K562 (cell line): ENCODE measurements around the gene ZIC2. TPM values are rescaled to one million over a fixed set of nuclear protein-coding genes. Genes with fewer than 3 reads are reported as not detected.
A peak's percentile ranks its signal among the peaks of the same experiment; 100 is the strongest.

ENCODE experiments used
- AFF4 ChIP-seq: sonication (generic); formaldehyde crosslinking; IDR thresholded peaks from 2 replicates; pipeline ENCODE4 v1.8.0; 2023; ENCODE audit warnings: mild to moderate bottlenecking, missing genetic modification reagents
- CBX1 ChIP-seq: sonication (generic); IDR thresholded peaks from 2 replicates; pipeline ENCODE4 v1.6.1; 2016; ENCODE audit warnings: antibody characterized with exemption, low read depth, mild to moderate bottlenecking
- ELK1 ChIP-seq: sonication (generic); formaldehyde crosslinking; IDR thresholded peaks from 2 replicates; pipeline ENCODE4 v1.8.1; 2022; ENCODE audit warnings: missing genetic modification reagents
- L3MBTL2 ChIP-seq: fragments of 450-650 bp; IDR thresholded peaks from 2 replicates; pipeline ENCODE4 v1.6.1; 2016; ENCODE audit warnings: mild to moderate bottlenecking, moderate library complexity
- POLR2B ChIP-seq: fragments of 450-650 bp; IDR thresholded peaks from 2 replicates; pipeline ENCODE4 v1.6.1; 2018; ENCODE audit warnings: low read depth; ENCODE audit not compliant: partially characterized antibody
- PRMT5 ChIP-seq: sonication (generic); formaldehyde crosslinking; IDR thresholded peaks from 2 replicates; pipeline ENCODE4 v1.5.0; 2020; ENCODE audit warnings: missing genetic modification reagents
- RUNX1 ChIP-seq: sonication (generic); IDR thresholded peaks from 2 replicates; pipeline ENCODE4 v1.6.1; 2016; ENCODE audit warnings: antibody characterized with exemption, low read depth
- ZNF263 ChIP-seq: sonication (generic); formaldehyde crosslinking; IDR thresholded peaks from 2 replicates; pipeline ENCODE4 v1.8.0; 2022; ENCODE audit warnings: mild to moderate bottlenecking, missing genetic modification reagents, borderline replicate concordance
- ZNF280B ChIP-seq: fragments of 250-450 bp; sonication (Bioruptor Pico); IDR thresholded peaks from 2 replicates; pipeline ENCODE4 v1.5.1; 2021; ENCODE audit warnings: mild to moderate bottlenecking
- polyA plus RNA-seq, 8 experiments: library from polyadenylated mRNA; depleted of rRNA in 4 of 8; stranded (reverse) in 5 of 8; unstranded in 3 of 8; fragments of >200 nt; fragmentation: Nextera tagmentation in 2 of 8; fragmentation: Illumina TruSeq in 1 of 8; extraction: Ambion mirVana in 2 of 8; extraction: Trizol in 1 of 8; gene quantifications; 2 replicates each; pipeline versions ENCODE4 v1.2.1 to v1.2.3, GENCODE V29; 2011 to 2014; ENCODE audit warnings: inconsistent platforms in 1 of 8, missing spikeins in 1 of 8
- total RNA-seq, 7 experiments: library from RNA; depleted of rRNA in 6 of 7; stranded (reverse); fragments of >200 nt in 6 of 7; fragmentation: Illumina TruSeq in 2 of 7; extraction: Trizol in 2 of 7; gene quantifications; 2 replicates each; pipeline versions ENCODE4 v1.2.1 to v1.2.3, GENCODE V29; 2011 to 2021; ENCODE audit warnings: low replicate concordance in 1 of 7
- TF ChIP-seq, protein P1 (sequence below): sonication (generic); formaldehyde crosslinking; IDR thresholded peaks from 2 replicates; pipeline ENCODE4 v1.8.1; 2023; ENCODE audit warnings: mild to moderate bottlenecking, missing genetic modification reagents
- TF ChIP-seq, protein P2 (sequence below): fragments of 200-800 bp; sonication (Bioruptor generic); IDR thresholded peaks from 2 replicates; pipeline ENCODE4 v1.6.1; 2017; ENCODE audit warnings: missing genetic modification characterization, missing compliant biosample characterization
- TF ChIP-seq, protein P3 (sequence below), 2 experiments: fragments of 450-650 bp; conservative IDR thresholded peaks; 2 replicates each; pipeline ENCODE4 v1.6.1; 2017; ENCODE audit warnings: mild to moderate bottlenecking in 2 of 2, moderate library complexity in 2 of 2

Gene ZIC2
- total and polyA plus RNA-seq, 9 of the 15 experiments (the other 6 are each of a cell fraction or from before 2014, with no cell fraction given) = 1.8 to 18.0 (median 4.5) TPM

DNA sequence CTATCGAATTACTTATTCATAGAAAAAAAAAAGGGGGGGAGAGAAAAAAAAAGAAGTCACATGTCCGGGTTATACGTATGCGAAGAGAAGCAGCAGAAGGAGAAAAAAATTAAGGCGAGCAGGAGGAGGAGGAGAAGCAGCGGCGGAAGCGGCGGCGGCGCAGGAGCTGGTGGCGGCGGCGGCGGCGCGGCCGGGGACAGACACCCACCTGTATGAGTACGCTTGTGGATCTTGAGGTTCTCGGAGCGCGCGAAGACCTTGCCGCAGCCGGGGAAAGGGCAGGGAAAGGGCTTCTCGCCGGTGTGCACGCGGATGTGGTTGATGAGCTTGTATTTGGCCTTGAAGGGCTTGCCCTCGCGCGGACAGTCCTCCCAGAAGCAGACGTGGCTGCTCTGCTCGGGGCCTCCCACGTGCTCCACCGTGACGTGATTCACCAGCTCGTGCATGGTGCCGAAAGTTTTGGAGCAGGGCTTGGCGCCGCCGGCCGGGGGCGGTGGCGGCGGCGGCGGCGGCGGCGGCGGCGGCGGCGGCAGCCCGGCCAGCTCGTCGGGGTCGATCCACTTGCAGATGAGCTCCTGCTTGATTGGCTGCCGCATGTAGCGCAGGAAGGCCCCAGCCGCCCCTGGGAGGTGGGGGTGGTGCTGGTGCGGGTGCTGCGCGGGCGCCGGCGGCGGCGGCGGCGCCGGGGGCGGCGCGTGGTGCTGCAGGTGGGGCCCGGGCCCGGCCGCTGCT, 11.5 kb upstream of the ZIC2 start (continued):
- TF ChIP-seq, protein P1, sequence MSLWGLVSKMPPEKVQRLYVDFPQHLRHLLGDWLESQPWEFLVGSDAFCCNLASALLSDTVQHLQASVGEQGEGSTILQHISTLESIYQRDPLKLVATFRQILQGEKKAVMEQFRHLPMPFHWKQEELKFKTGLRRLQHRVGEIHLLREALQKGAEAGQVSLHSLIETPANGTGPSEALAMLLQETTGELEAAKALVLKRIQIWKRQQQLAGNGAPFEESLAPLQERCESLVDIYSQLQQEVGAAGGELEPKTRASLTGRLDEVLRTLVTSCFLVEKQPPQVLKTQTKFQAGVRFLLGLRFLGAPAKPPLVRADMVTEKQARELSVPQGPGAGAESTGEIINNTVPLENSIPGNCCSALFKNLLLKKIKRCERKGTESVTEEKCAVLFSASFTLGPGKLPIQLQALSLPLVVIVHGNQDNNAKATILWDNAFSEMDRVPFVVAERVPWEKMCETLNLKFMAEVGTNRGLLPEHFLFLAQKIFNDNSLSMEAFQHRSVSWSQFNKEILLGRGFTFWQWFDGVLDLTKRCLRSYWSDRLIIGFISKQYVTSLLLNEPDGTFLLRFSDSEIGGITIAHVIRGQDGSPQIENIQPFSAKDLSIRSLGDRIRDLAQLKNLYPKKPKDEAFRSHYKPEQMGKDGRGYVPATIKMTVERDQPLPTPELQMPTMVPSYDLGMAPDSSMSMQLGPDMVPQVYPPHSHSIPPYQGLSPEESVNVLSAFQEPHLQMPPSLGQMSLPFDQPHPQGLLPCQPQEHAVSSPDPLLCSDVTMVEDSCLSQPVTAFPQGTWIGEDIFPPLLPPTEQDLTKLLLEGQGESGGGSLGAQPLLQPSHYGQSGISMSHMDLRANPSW = no peak
- no peak for TF ChIP-seq RUNX1
- TF ChIP-seq, protein P2, sequence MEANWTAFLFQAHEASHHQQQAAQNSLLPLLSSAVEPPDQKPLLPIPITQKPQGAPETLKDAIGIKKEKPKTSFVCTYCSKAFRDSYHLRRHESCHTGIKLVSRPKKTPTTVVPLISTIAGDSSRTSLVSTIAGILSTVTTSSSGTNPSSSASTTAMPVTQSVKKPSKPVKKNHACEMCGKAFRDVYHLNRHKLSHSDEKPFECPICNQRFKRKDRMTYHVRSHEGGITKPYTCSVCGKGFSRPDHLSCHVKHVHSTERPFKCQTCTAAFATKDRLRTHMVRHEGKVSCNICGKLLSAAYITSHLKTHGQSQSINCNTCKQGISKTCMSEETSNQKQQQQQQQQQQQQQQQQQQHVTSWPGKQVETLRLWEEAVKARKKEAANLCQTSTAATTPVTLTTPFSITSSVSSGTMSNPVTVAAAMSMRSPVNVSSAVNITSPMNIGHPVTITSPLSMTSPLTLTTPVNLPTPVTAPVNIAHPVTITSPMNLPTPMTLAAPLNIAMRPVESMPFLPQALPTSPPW (CRISPR knock-in tag) = 0 out of 2 replicates have a peak, but pooled peaks have one; percentile 9
- TF ChIP-seq, protein P3, sequence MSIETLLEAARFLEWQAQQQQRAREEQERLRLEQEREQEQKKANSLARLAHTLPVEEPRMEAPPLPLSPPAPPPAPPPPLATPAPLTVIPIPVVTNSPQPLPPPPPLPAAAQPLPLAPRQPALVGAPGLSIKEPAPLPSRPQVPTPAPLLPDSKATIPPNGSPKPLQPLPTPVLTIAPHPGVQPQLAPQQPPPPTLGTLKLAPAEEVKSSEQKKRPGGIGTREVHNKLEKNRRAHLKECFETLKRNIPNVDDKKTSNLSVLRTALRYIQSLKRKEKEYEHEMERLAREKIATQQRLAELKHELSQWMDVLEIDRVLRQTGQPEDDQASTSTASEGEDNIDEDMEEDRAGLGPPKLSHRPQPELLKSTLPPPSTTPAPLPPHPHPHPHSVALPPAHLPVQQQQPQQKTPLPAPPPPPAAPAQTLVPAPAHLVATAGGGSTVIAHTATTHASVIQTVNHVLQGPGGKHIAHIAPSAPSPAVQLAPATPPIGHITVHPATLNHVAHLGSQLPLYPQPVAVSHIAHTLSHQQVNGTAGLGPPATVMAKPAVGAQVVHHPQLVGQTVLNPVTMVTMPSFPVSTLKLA (conservative IDR thresholded peaks at IDR 0.05) = peak; percentile 63 to 78
- peak; percentile 75 for TF ChIP-seq ZNF263 (CRISPR knock-in tag)
- TF ChIP-seq PRMT5 (CRISPR knock-in tag) = no peak
- peak; percentile 97 for TF ChIP-seq L3MBTL2
- 0 out of 2 replicates have a peak, but pooled peaks have one; percentile 32 for TF ChIP-seq CBX1
- no peak for TF ChIP-seq ELK1 (CRISPR knock-in tag)
- TF ChIP-seq ZNF280B (CRISPR knock-in tag) = no peak
- TF ChIP-seq AFF4 (CRISPR knock-in tag) = peak; percentile 73; the same call in 1 of the 2 replicates
- no peak for TF ChIP-seq POLR2B
